ENCODE measurements around the gene TPRKB. TPM values are rescaled to one million over a fixed set of nuclear protein-coding genes. Genes with fewer than 3 reads are reported as not detected.
"Not testable (repeated sequence)": the region's sequence is repeated elsewhere in the genome, so short reads cannot be mapped to it uniquely, and the experiment has no call there.

TPRKB gene
- total and polyA plus RNA-seq, 2 donors, result 74.7 to 78.2 TPM

- H3K27me3 ChIP-seq (ENCODE audit: control insufficient read depth in 2 of 2, insufficient read depth in 1 of 2, low read length in 1 of 2), result no peaks in the 10 kb centered on the region
- no peaks in the 10 kb centered on the region for H3K9me3 ChIP-seq (ENCODE audit: control insufficient read depth in 2 of 2, insufficient read depth in 1 of 2, low read length in 1 of 2)
- no peak for DNase-seq (ENCODE audit: low read depth in 6 of 9, low spot score in 9 of 9)
- H3K4me1 ChIP-seq (ENCODE audit: control insufficient read depth in 2 of 2, insufficient read depth in 2 of 2, low read length in 2 of 2), result no peaks in the 10 kb centered on the region
- H3K4me3 ChIP-seq (ENCODE audit: low read length in 2 of 2), result no peak overlapping the region
- no peak overlapping the region for H3K27ac ChIP-seq (ENCODE audit: low read depth in 1 of 2, low read length in 1 of 2)
- no peaks in the 10 kb centered on the region for H3K36me3 ChIP-seq (ENCODE audit: control insufficient read depth in 2 of 2, insufficient read depth in 2 of 2, low read length in 1 of 2)
- WGBS, result 91% methylated on average over 5 of the region's 5 CpGs
Measured at GRCh38 chr2:73707058-73707457, 30.1 kb downstream of the TPRKB start.

- H3K36me3 ChIP-seq (ENCODE audit: control insufficient read depth in 2 of 2, insufficient read depth in 2 of 2, low read length in 1 of 2), result no peaks in the 10 kb centered on the region
- no peak overlapping the region for H3K4me3 ChIP-seq (ENCODE audit: low read length in 2 of 2)
- no peak overlapping the region for H3K27ac ChIP-seq (ENCODE audit: low read depth in 1 of 2, low read length in 1 of 2)
- no peaks in the 10 kb centered on the region for H3K9me3 ChIP-seq (ENCODE audit: control insufficient read depth in 2 of 2, insufficient read depth in 1 of 2, low read length in 1 of 2)
- no peaks in the 10 kb centered on the region for H3K27me3 ChIP-seq (ENCODE audit: control insufficient read depth in 2 of 2, insufficient read depth in 1 of 2, low read length in 1 of 2)
- no peak for DNase-seq (ENCODE audit: low read depth in 6 of 9, low spot score in 9 of 9)
- no peaks in the 10 kb centered on the region for H3K4me1 ChIP-seq (ENCODE audit: control insufficient read depth in 2 of 2, insufficient read depth in 2 of 2, low read length in 2 of 2)
- WGBS, result 87% methylated on average over 7 of the region's 7 CpGs
Measured at GRCh38 chr2:73705091-73705490, 32.1 kb downstream of the TPRKB start.

GRCh38 chr2:73704285-73704684, 32.9 kb downstream of the TPRKB start:
- H3K36me3 ChIP-seq (ENCODE audit: control insufficient read depth in 2 of 2, insufficient read depth in 2 of 2, low read length in 1 of 2), result no peaks in the 10 kb centered on the region
- no peaks in the 10 kb centered on the region for H3K27me3 ChIP-seq (ENCODE audit: control insufficient read depth in 2 of 2, insufficient read depth in 1 of 2, low read length in 1 of 2)
- H3K4me3 ChIP-seq (ENCODE audit: low read length in 2 of 2), result no peak overlapping the region
- DNase-seq (ENCODE audit: low read depth in 6 of 9, low spot score in 9 of 9), result no peak
- no peaks in the 10 kb centered on the region for H3K9me3 ChIP-seq (ENCODE audit: control insufficient read depth in 2 of 2, insufficient read depth in 1 of 2, low read length in 1 of 2)
- no peaks in the 10 kb centered on the region for H3K4me1 ChIP-seq (ENCODE audit: control insufficient read depth in 2 of 2, insufficient read depth in 2 of 2, low read length in 2 of 2)
- 32% methylated on average over 6 of the region's 6 CpGs for WGBS
- H3K27ac ChIP-seq (ENCODE audit: low read depth in 1 of 2, low read length in 1 of 2), result no peak overlapping the region

- no peaks in the 10 kb centered on the region for H3K36me3 ChIP-seq (ENCODE audit: control insufficient read depth in 2 of 2, insufficient read depth in 2 of 2, low read length in 1 of 2)
- no peaks in the 10 kb centered on the region for H3K27me3 ChIP-seq (ENCODE audit: control insufficient read depth in 2 of 2, insufficient read depth in 1 of 2, low read length in 1 of 2)
- DNase-seq (ENCODE audit: low read depth in 6 of 9, low spot score in 9 of 9), result no peak
- H3K27ac ChIP-seq (ENCODE audit: low read depth in 1 of 2, low read length in 1 of 2), result no peak overlapping the region
- H3K9me3 ChIP-seq (ENCODE audit: control insufficient read depth in 2 of 2, insufficient read depth in 1 of 2, low read length in 1 of 2), result no peaks in the 10 kb centered on the region
- H3K4me1 ChIP-seq (ENCODE audit: control insufficient read depth in 2 of 2, insufficient read depth in 2 of 2, low read length in 2 of 2), result no peaks in the 10 kb centered on the region
- WGBS, result 95% methylated on average over 5 of the region's 5 CpGs
- no peak overlapping the region for H3K4me3 ChIP-seq (ENCODE audit: low read length in 2 of 2)
Measured at GRCh38 chr2:73703675-73704074, 33.5 kb downstream of the TPRKB start.

- H3K27ac ChIP-seq (ENCODE audit: low read depth in 1 of 2, low read length in 1 of 2); H3K36me3 ChIP-seq (ENCODE audit: control insufficient read depth in 2 of 2, insufficient read depth in 2 of 2, low read length in 1 of 2); H3K4me1 ChIP-seq (ENCODE audit: control insufficient read depth in 2 of 2, insufficient read depth in 2 of 2, low read length in 2 of 2); H3K4me3 ChIP-seq (ENCODE audit: low read length in 2 of 2); H3K9me3 ChIP-seq (ENCODE audit: control insufficient read depth in 2 of 2, insufficient read depth in 1 of 2, low read length in 1 of 2); DNase-seq (ENCODE audit: low read depth in 6 of 9, low spot score in 9 of 9); H3K27me3 ChIP-seq (ENCODE audit: control insufficient read depth in 2 of 2, insufficient read depth in 1 of 2, low read length in 1 of 2): not testable (repeated sequence)
- WGBS, result 80% methylated on average over 3 of the region's 3 CpGs
Measured at GRCh38 chr2:73702852-73703493, 34.2 kb downstream of the TPRKB start.

- no peaks in the 10 kb centered on the region for H3K36me3 ChIP-seq (ENCODE audit: control insufficient read depth in 2 of 2, insufficient read depth in 2 of 2, low read length in 1 of 2)
- peaks cover 0 to 6% of the 10 kb centered on the region in 2 donors for H3K9me3 ChIP-seq (ENCODE audit: control insufficient read depth in 2 of 2, insufficient read depth in 1 of 2, low read length in 1 of 2)
- no peak overlapping the region for H3K4me3 ChIP-seq (ENCODE audit: low read length in 2 of 2)
- no peaks in the 10 kb centered on the region for H3K4me1 ChIP-seq (ENCODE audit: control insufficient read depth in 2 of 2, insufficient read depth in 2 of 2, low read length in 2 of 2)
- DNase-seq (ENCODE audit: low read depth in 6 of 9, low spot score in 9 of 9), result no peak
- no peaks in the 10 kb centered on the region for H3K27me3 ChIP-seq (ENCODE audit: control insufficient read depth in 2 of 2, insufficient read depth in 1 of 2, low read length in 1 of 2)
- H3K27ac ChIP-seq (ENCODE audit: low read depth in 1 of 2, low read length in 1 of 2), result no peak overlapping the region
- WGBS, result 83% methylated on average over 8 of the region's 8 CpGs
Measured at GRCh38 chr2:73701968-73702665, 35.0 kb downstream of the TPRKB start.

GRCh38 chr2:73701448-73701765, 35.7 kb downstream of the TPRKB start:
- not testable (repeated sequence) for H3K27ac ChIP-seq (ENCODE audit: low read depth in 1 of 2, low read length in 1 of 2); DNase-seq (ENCODE audit: low read depth in 6 of 9, low spot score in 9 of 9); H3K36me3 ChIP-seq (ENCODE audit: control insufficient read depth in 2 of 2, insufficient read depth in 2 of 2, low read length in 1 of 2); H3K4me1 ChIP-seq (ENCODE audit: control insufficient read depth in 2 of 2, insufficient read depth in 2 of 2, low read length in 2 of 2); H3K27me3 ChIP-seq (ENCODE audit: control insufficient read depth in 2 of 2, insufficient read depth in 1 of 2, low read length in 1 of 2); H3K4me3 ChIP-seq (ENCODE audit: low read length in 2 of 2); H3K9me3 ChIP-seq (ENCODE audit: control insufficient read depth in 2 of 2, insufficient read depth in 1 of 2, low read length in 1 of 2)
- 41% methylated on average over 3 of the region's 3 CpGs for WGBS

- 51% methylated on average over 23 of the region's 23 CpGs for WGBS
- Histone ChIP-seq H3K27me3 (ENCODE audit: control insufficient read depth in 2 of 2, insufficient read depth in 1 of 2, low read length in 1 of 2) (no peaks in the 10 kb centered on the region), H3K36me3 (ENCODE audit: control insufficient read depth in 2 of 2, insufficient read depth in 2 of 2, low read length in 1 of 2) (no peaks in the 10 kb centered on the region), H3K4me1 (ENCODE audit: control insufficient read depth in 2 of 2, insufficient read depth in 2 of 2, low read length in 2 of 2) (no peaks in the 10 kb centered on the region), H3K9me3 (ENCODE audit: control insufficient read depth in 2 of 2, insufficient read depth in 1 of 2, low read length in 1 of 2) (peaks cover 0 to 6% of the 10 kb centered on the region in 2 donors), H3K4me3 (ENCODE audit: low read length in 2 of 2) (no peak overlapping the region), H3K27ac (ENCODE audit: low read depth in 1 of 2, low read length in 1 of 2) (no peak overlapping the region)
- DNase-seq (ENCODE audit: low read depth in 6 of 9, low spot score in 9 of 9), result no peak
Measured at GRCh38 chr2:73700661-73701447, 36.3 kb downstream of the TPRKB start.

GRCh38 chr2:73700131-73700611, 37.0 kb downstream of the TPRKB start:
- 72% methylated on average over 5 of the region's 5 CpGs for WGBS
- Histone ChIP-seq H3K36me3 (ENCODE audit: control insufficient read depth in 2 of 2, insufficient read depth in 2 of 2, low read length in 1 of 2) (no peaks in the 10 kb centered on the region), H3K9me3 (ENCODE audit: control insufficient read depth in 2 of 2, insufficient read depth in 1 of 2, low read length in 1 of 2) (peaks cover 0 to 6% of the 10 kb centered on the region in 2 donors), H3K27ac (ENCODE audit: low read depth in 1 of 2, low read length in 1 of 2) (no peak overlapping the region), H3K4me3 (ENCODE audit: low read length in 2 of 2) (no peak overlapping the region), H3K27me3 (ENCODE audit: control insufficient read depth in 2 of 2, insufficient read depth in 1 of 2, low read length in 1 of 2) (no peaks in the 10 kb centered on the region), H3K4me1 (ENCODE audit: control insufficient read depth in 2 of 2, insufficient read depth in 2 of 2, low read length in 2 of 2) (no peaks in the 10 kb centered on the region)
- DNase-seq (ENCODE audit: low read depth in 6 of 9, low spot score in 9 of 9), result peak in 1 of 9 donors; percentile 5

Measured in thymus (tissue), 11 donors.